Measurements from ENCODE around the gene SMIM41. TPM values are rescaled to one million over a fixed set of nuclear protein-coding genes. Genes with fewer than 3 reads are reported as not detected.

SMIM41 gene
- total RNA-seq, 2 donors from 2014 or later, result not detected

DNA sequence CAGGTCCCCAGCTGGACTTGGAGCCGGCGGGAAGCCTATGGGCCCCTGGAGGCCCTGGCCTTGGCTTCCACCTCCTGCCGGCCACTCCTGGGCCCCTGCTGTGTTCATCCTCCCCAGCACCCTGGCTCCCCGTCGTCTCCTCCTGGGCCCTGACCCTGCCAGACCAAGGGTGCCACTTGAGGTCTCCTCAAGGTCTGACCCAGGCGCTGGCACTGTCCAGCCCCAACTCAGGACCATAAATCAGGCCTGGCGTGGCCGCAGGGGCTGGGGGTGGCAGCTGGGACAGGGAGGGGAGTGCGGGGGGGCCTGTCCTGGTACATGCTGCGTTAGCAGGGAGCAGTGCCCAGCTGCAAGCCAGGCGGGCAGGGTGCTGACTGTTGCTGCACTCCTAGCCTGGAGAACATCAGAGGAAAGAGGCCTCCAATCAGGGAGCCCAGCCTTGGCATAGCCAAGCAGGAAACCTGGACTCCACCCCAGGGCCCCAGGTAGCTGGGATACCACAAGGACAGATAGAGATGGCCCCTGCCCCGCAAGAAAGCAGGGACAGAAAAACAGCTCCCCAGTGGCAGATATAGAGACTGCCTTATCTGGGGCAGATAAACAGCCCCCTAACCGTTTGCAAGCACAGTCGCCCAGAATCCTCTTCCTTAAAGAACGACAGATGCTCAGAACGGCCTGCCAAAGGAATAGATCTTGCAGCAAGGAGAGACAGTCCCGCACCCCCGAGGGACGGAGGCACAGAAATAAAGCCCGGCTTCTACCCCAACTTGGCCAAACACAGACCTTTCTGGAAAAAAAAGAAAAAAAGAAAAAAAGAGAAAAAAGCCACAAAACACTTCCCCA is 16.2 kb upstream of the SMIM41 start:
- Mint-ChIP-seq H3K27me3 (ENCODE audit: low read depth) (no peaks in the 10 kb centered on the region), H3K9me3 (no peaks in the 10 kb centered on the region), H3K27ac (no peak overlapping the region), H3K4me3 (no peak overlapping the region), H3K36me3 (ENCODE audit: insufficient read depth in 2 of 2) (no peaks in the 10 kb centered on the region), H3K4me1 (ENCODE audit: low read depth) (peaks cover 11% of the 10 kb centered on the region)
- ATAC-seq (replicated peaks in 1 of 2), result no peak
- no peak for DNase-seq

DNA sequence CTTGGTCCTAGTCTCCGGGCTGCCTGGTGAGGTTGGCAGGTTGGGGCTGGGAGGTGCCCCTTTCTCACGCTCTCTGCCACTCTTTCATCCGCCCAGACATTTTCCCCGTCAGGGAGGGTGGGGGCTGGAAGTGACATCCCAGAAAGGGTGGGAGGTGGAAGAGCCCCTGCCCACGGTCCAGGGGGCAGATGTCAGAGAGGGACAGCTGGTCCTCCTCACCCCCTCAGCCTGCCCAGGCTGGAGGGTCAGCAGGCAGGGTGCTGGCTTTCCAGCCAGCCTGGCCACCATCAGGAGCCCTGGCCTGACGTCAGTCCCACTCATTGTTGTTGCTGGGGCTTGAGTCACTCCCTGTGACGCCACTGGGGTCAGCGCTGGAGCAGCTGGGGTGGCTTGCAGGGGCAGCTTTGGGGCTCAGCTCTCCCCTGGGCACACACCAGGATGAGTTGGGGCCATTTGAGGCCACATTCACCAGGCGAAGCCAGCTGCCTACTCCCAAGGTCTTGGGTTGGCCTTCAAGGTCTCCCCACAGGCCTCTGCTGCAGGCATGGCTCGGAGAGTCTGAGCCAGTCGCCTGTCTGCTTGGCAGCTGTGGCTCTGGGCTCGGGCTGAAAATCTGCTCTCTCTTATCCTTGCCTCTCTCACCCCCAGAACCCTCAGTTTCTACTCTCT is 15.4 kb upstream of the SMIM41 start:
- Mint-ChIP-seq H3K27me3 (ENCODE audit: low read depth) (no peaks in the 10 kb centered on the region), H3K27ac (no peak overlapping the region), H3K4me1 (ENCODE audit: low read depth) (peaks cover 13% of the 10 kb centered on the region), H3K4me3 (no peak overlapping the region), H3K9me3 (no peaks in the 10 kb centered on the region), H3K36me3 (ENCODE audit: insufficient read depth in 2 of 2) (no peaks in the 10 kb centered on the region)
- ATAC-seq (replicated peaks in 1 of 2) (no peak), DNase-seq (no peak)

DNA sequence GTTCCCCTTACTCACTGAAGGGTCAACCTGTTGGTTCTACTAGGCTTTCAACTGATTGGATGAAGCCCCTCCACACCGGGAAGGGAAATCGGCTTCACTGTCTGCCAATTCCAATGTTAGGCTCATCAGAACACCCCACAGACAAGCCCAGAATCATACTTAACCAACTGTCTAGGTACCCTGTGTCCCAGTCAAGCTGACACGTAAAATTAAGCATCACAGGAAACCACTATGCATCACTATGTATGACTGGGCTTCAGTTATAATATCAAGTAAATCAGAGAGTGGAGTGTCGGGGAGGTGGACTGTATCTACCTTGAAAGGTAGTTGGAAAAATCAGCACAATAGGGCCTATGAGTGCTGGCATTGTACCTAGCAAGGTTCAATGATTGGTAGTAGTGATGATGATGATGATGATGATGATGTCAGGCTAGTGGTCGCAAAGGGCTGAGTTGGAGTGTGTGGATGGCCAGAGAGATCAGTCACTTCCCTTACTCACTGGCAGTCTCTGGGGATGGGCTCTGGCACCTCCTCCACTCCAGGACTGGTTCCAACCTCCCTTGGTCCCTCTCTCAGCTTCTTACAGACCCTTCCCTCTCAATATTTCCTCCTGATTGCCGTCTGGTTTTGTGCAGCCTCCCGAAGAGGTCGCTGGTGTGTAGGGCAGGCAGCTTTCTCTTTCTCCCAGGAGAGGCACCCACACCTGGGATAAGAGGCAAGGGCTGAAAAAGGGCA is 13.0 kb upstream of the SMIM41 start:
- Mint-ChIP-seq H3K9me3 (no peaks in the 10 kb centered on the region), H3K36me3 (ENCODE audit: insufficient read depth in 2 of 2) (peaks cover 0 to 3% of the 10 kb centered on the region in 2 donors), H3K4me1 (ENCODE audit: low read depth) (peaks cover 33% of the 10 kb centered on the region), H3K27ac (no peak overlapping the region), H3K27me3 (ENCODE audit: low read depth) (no peaks in the 10 kb centered on the region), H3K4me3 (peak overlapping the region in 1 of 2 donors; percentile 43)
- peak; percentile 10 to 41 for ATAC-seq (replicated peaks in 1 of 2)
- DNase-seq, result peak in 1 of 2 donors; percentile 32

GRCh38 chr12:52067081-52067374 is 12.5 kb upstream of the SMIM41 start:
- Mint-ChIP-seq H3K27ac (no peak overlapping the region), H3K27me3 (ENCODE audit: low read depth) (no peaks in the 10 kb centered on the region), H3K4me3 (no peak overlapping the region), H3K36me3 (ENCODE audit: insufficient read depth in 2 of 2) (peaks cover 0 to 3% of the 10 kb centered on the region in 2 donors), H3K4me1 (ENCODE audit: low read depth) (peaks cover 38% of the 10 kb centered on the region), H3K9me3 (no peaks in the 10 kb centered on the region)
- ATAC-seq (replicated peaks in 1 of 2), result no peak
- no peak for DNase-seq

DNA sequence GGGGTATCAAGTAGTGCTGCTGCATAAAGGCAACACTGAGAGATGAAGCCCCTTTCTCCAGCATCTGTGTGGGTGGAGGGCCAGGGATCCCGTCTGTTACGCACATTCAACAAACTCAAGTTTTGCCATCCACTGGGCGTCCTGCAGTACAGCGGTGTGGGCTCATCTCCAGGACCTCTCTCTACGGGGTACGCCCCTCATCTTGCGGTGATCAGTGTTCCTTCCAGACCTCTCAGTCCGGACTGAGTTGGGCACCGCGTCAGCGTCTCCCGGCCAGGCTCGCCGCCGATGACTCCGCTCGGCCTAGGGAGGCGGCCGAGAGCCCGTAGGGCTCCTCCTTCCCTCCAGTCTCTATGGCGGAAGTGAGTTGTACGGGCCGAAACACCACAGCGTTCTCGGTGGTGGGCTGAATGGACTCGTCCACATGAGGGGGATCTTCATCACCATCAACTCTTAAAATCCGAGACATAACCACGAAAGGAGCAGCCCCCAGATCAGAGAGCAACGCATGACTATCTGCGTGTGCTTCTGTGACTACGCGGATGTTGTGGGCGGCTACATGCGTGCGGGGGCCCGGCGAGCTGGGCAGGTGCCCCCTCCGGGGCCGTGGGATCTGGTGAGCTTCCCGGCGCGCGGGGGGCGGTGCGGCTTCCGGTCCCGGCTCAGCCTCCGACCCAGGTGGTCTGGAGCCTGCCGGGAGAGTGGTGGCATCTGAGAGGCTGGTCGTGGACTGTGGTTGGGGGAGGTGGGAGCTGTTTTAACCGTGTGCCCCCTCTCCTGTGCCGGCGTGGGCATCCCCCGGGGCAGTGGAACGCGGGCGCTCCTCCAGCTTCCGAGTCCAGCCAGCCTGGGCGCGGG is 9.9 kb upstream of the SMIM41 start, which contains the start of gene ATG101:
Gene ATG101, plus strand, starts transcription at position 652 of the 858 bp plus-strand sequence. CDS start 3,673 bp downstream, outside the sequence.
- DNase-seq, result peak; percentile 88 to 91
- Mint-ChIP-seq H3K4me1 (ENCODE audit: low read depth) (peaks cover 62% of the 10 kb centered on the region), H3K36me3 (ENCODE audit: insufficient read depth in 2 of 2) (peaks cover 8 to 14% of the 10 kb centered on the region in 2 donors), H3K9me3 (no peaks in the 10 kb centered on the region), H3K4me3 (peak within 1 kb of the TSS; percentile 92 to 96), H3K27ac (peak within 1 kb of the TSS; percentile 97), H3K27me3 (ENCODE audit: low read depth) (no peaks in the 10 kb centered on the region)
- ATAC-seq (replicated peaks in 1 of 2), result peak; percentile 92 to 96

DNA sequence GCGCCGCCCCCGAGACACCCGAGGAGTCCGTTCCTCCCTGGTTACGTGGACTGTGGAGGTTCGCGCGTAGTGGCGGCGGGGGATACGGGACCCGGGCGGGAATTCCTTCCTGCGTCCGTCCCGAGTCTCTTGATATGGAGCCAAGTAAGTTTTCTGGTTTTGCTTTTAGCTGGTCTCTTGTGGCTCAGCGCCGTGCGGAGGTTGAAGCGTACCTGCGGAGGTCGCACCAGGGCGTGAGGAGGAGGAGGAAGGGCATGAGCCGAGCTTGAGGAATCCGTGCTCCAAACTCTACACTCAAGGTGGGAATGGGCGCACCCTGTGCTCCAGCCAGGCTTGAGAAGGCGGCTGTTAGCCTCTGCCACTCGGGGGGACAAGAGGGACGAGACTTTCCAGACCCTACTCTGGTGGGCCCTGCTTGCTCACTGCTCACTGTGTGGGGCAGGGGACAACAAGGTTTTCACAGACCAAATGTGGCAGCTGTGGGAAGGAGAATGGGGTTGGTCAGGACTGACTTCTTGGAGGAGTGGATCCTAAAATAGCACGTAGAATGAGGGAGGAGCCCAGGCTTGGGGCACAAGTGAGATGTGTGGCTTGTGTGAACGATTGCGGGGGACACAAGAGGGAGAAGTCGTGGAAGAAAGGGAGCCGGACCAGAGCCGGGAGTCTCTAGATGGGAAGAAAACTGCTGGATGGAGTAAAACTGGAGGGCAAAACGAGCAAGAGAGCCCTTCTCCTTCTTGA is 9.1 kb upstream of the SMIM41 start:
- H3K9me3 Mint-ChIP-seq, result no peaks in the 10 kb centered on the region
- peaks cover 8 to 14% of the 10 kb centered on the region in 2 donors for H3K36me3 Mint-ChIP-seq (ENCODE audit: insufficient read depth in 2 of 2)
- peak overlapping the region; percentile 97 for H3K27ac Mint-ChIP-seq
- no peaks in the 10 kb centered on the region for H3K27me3 Mint-ChIP-seq (ENCODE audit: low read depth)
- peak overlapping the region; percentile 92 to 96 for H3K4me3 Mint-ChIP-seq
- peaks cover 62% of the 10 kb centered on the region for H3K4me1 Mint-ChIP-seq (ENCODE audit: low read depth)
- ATAC-seq (replicated peaks in 1 of 2) (peak; percentile 52 to 53), DNase-seq (no peak)

DNA sequence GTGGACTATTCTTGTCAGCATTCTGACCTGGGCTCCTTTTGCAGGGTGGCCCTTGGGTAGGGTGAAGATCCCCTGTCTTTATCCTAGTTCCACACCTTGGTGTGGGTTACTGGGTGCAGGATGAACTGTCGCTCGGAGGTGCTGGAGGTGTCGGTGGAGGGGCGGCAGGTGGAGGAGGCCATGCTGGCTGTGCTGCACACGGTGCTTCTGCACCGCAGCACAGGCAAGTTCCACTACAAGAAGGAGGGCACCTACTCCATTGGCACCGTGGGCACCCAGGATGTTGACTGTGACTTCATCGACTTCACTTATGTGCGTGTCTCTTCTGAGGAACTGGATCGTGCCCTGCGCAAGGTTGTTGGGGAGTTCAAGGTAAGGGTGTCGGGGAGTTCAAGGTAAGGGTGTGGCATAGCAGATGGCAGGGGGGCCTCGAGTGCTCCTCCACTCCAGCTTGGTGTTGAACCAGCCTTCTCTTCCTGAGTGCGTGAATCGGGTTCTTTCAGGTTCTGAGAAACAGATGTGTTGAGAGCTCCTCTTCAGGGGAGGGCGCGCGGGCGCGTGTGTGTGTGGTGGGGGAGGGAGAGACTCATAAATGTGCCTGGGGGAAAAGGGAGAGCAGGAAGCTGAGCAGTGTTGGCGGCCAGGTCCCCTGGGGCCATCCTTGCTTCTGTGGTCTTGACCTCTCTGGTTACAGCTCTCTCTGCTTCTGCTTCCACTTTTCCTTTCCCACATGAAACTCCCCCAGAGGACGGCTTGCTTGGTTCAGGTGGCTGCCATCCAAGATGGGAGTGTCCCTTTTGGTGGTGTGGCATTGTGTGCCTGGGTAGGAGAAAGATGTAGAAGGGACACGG is 5.7 kb upstream of the SMIM41 start:
- Mint-ChIP-seq H3K27ac (peak overlapping the region; percentile 4), H3K4me3 (peak overlapping the region in 1 of 2 donors; percentile 46), H3K27me3 (ENCODE audit: low read depth) (no peaks in the 10 kb centered on the region), H3K36me3 (ENCODE audit: insufficient read depth in 2 of 2) (peaks cover 8 to 19% of the 10 kb centered on the region in 2 donors), H3K4me1 (ENCODE audit: low read depth) (peaks cover 51% of the 10 kb centered on the region), H3K9me3 (no peaks in the 10 kb centered on the region)
- no peak for DNase-seq
- no peak for ATAC-seq (replicated peaks in 1 of 2)

DNA sequence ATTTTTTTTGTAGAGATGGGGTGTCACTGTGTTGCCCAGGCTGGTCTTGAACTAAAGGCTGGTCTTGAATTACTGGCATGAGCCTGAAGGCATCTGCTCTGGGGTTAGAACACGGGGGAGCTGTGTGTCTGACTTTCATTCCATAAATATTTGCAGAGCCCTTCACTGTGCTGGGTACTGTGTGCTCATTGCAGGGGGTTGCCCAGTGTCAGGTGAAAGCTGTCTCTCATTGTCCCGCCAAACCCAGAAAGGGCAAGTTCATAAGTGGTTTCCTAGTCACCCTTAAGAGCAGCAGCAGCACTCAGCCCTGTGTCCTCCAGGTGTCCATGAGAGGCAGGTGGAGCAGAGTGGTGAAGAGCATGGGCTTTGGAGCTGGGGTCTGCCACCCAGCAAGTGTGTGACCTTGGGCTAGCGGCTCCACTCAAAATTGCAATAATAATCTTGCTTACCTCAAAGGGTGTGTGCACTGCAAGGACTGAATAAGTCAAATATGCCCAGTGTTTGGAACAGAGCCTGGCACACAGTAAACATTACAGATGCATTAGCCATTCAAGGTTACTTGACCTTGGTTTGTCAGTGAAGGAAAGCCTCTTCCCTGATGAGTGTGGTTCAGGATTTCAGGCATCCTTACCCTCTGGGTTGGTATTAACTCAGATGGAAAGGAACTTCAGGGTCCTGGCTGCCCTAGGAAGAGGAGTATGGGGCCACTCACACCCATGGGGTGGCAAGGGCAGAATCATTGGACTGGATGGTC is 4.4 kb upstream of the SMIM41 start:
- Mint-ChIP-seq H3K27me3 (ENCODE audit: low read depth) (no peaks in the 10 kb centered on the region), H3K27ac (no peak overlapping the region), H3K4me1 (ENCODE audit: low read depth) (peaks cover 42% of the 10 kb centered on the region), H3K9me3 (no peaks in the 10 kb centered on the region), H3K4me3 (no peak overlapping the region), H3K36me3 (ENCODE audit: insufficient read depth in 2 of 2) (peaks cover 8 to 18% of the 10 kb centered on the region in 2 donors)
- ATAC-seq (replicated peaks in 1 of 2), result no peak
- DNase-seq, result no peak

DNA sequence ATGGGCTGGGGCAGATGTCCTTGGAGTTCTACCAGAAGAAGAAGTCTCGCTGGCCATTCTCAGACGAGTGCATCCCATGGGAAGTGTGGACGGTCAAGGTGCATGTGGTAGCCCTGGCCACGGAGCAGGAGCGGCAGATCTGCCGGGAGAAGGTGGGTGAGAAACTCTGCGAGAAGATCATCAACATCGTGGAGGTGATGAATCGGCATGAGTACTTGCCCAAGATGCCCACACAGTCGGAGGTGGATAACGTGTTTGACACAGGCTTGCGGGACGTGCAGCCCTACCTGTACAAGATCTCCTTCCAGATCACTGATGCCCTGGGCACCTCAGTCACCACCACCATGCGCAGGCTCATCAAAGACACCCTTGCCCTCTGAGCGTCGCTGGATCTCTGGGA is 2.7 kb upstream of the SMIM41 start:
- no peak overlapping the region for H3K27ac Mint-ChIP-seq
- H3K36me3 Mint-ChIP-seq (ENCODE audit: insufficient read depth in 2 of 2), result peaks cover 8 to 17% of the 10 kb centered on the region in 2 donors
- DNase-seq, result no peak

GRCh38 chr12:52078276-52078675 is 1.2 kb upstream of the SMIM41 start:
- H3K9me3 Mint-ChIP-seq, result no peaks in the 10 kb centered on the region

More for the DNA sequence above, 2.7 kb upstream of the SMIM41 start:
- peaks cover 29% of the 10 kb centered on the region for H3K4me1 Mint-ChIP-seq (ENCODE audit: low read depth)
- H3K4me3 Mint-ChIP-seq, result no peak overlapping the region
- ATAC-seq (replicated peaks in 1 of 2), result no peak
- no peaks in the 10 kb centered on the region for H3K9me3 Mint-ChIP-seq
- no peaks in the 10 kb centered on the region for H3K27me3 Mint-ChIP-seq (ENCODE audit: low read depth)

More at GRCh38 chr12:52078276-52078675, 1.2 kb upstream of the SMIM41 start:
- no peaks in the 10 kb centered on the region for H3K27me3 Mint-ChIP-seq (ENCODE audit: low read depth)
- no peak for ATAC-seq (replicated peaks in 1 of 2)
- no peak overlapping the region for H3K27ac Mint-ChIP-seq
- no peak for DNase-seq
- H3K36me3 Mint-ChIP-seq (ENCODE audit: insufficient read depth in 2 of 2), result peaks cover 8 to 14% of the 10 kb centered on the region in 2 donors
- H3K4me1 Mint-ChIP-seq (ENCODE audit: low read depth), result peaks cover 20% of the 10 kb centered on the region
- no peak overlapping the region for H3K4me3 Mint-ChIP-seq
